Neural cell (in vitro differentiated cells): ENCODE data around the gene RPL28. TPM values are rescaled to one million over a fixed set of nuclear protein-coding genes. Genes with fewer than 3 reads are reported as not detected.

ENCODE experiments used
- H2AFZ ChIP-seq: fragments of 200-600, 300-800 bp; sonication (generic), shearing (Covaris generic); 2 replicates; pipeline ENCODE4 v1.6.0; 2014; ENCODE audit warnings: low read depth, mild to moderate bottlenecking, antibody characterized with exemption, low read length, moderate library complexity
- H3F3A ChIP-seq: fragments of 200-600 bp; shearing (Covaris generic); 2 replicates; pipeline ENCODE4 v1.6.1; 2016; ENCODE audit warnings: mild to moderate bottlenecking, moderate library complexity, mixed read lengths, antibody characterized with exemption, low read length; ENCODE audit not compliant: insufficient read depth, poor library complexity, severe bottlenecking
- H3K27ac ChIP-seq: fragments of 200-600, 300-800 bp; sonication (generic), shearing (Covaris generic); 2 replicates; pipeline ENCODE4 v1.5.1; 2014; ENCODE audit warnings: mild to moderate bottlenecking, low read length, moderate library complexity
- H3K27me3 ChIP-seq: fragments of 300-800, 200-600 bp; sonication (generic), shearing (Covaris generic); 2 replicates; pipeline ENCODE4 v1.6.0; 2014; ENCODE audit warnings: mild to moderate bottlenecking, low read depth, low read length, moderate library complexity; ENCODE audit not compliant: insufficient read depth
- H3K36me3 ChIP-seq: fragments of 300-800, 200-600 bp; sonication (generic), shearing (Covaris generic); 2 replicates; pipeline ENCODE4 v1.5.1; 2014; ENCODE audit warnings: mild to moderate bottlenecking, antibody characterized with exemption, low read length, moderate library complexity; ENCODE audit not compliant: insufficient read depth
- H3K4me2 ChIP-seq: fragments of 300-800, 200-600 bp; sonication (generic), shearing (Covaris generic); 2 replicates; pipeline ENCODE4 v1.6.0; 2014; ENCODE audit warnings: mild to moderate bottlenecking, low read length
- H3K4me3 ChIP-seq: fragments of 300-800, 200-600 bp; sonication (generic), shearing (Covaris generic); 2 replicates; pipeline ENCODE4 v1.5.1; 2014; ENCODE audit warnings: mild to moderate bottlenecking, low read length, moderate library complexity
- H3K79me2 ChIP-seq: fragments of 200-600 bp; shearing (Covaris generic); replicated peaks from 2 replicates; pipeline ENCODE4 v1.6.0; 2014; ENCODE audit warnings: mild to moderate bottlenecking, low read length, moderate library complexity; ENCODE audit not compliant: insufficient read depth
- H3K9ac ChIP-seq: fragments of 300-800, 200-600 bp; sonication (generic), shearing (Covaris generic); 2 replicates; pipeline ENCODE4 v1.6.1; 2016; ENCODE audit warnings: mild to moderate bottlenecking, low read length, mixed read lengths
- H3K9me2 ChIP-seq: fragments of 200-600 bp; shearing (Covaris generic); 2 replicates; pipeline ENCODE4 v1.6.1; 2016; ENCODE audit warnings: mild to moderate bottlenecking, low read length, mixed read lengths; ENCODE audit not compliant: insufficient read depth
- H3K9me3 ChIP-seq: fragments of 200-600, 300-800 bp; sonication (generic), shearing (Covaris generic); 2 replicates; pipeline ENCODE4 v1.6.1; 2016; ENCODE audit warnings: mild to moderate bottlenecking, mixed run types, low read length, moderate library complexity, mixed read lengths
- H4K20me1 ChIP-seq: fragments of 200-600 bp; shearing (Covaris generic); 2 replicates; pipeline ENCODE4 v1.6.1; 2016; ENCODE audit warnings: mild to moderate bottlenecking, mixed run types; ENCODE audit not compliant: insufficient read depth
- CTCF ChIP-seq: fragments of 450-650 bp; IDR thresholded peaks from 2 replicates; pipeline ENCODE4 v1.5.1; 2014; ENCODE audit warnings: antibody characterized with exemption, mild to moderate bottlenecking, moderate library complexity; ENCODE audit not compliant: poor library complexity, severe bottlenecking
- EP300 ChIP-seq: fragments of 450-650 bp; conservative IDR thresholded peaks from 2 replicates; pipeline ENCODE4 v1.6.1; 2014; ENCODE audit warnings: antibody characterized with exemption, mild to moderate bottlenecking, moderate library complexity; ENCODE audit not compliant: poor library complexity, severe bottlenecking
- EZH2 ChIP-seq: fragments of 200-600, 300-800 bp; shearing (Covaris generic), sonication (generic); IDR thresholded peaks from 2 replicates; pipeline ENCODE4 v1.6.1; 2014; ENCODE audit warnings: antibody characterized with exemption, low read length, borderline replicate concordance, mild to moderate bottlenecking; ENCODE audit not compliant: insufficient read depth, poor library complexity, severe bottlenecking
- MXI1 ChIP-seq: fragments of 450-650 bp; conservative IDR thresholded peaks from 2 replicates; pipeline ENCODE4 v1.6.1; 2014; ENCODE audit warnings: antibody characterized with exemption, mild to moderate bottlenecking; ENCODE audit not compliant: poor library complexity, severe bottlenecking
- POLR2AphosphoS5 ChIP-seq: IDR thresholded peaks from 2 replicates; pipeline ENCODE4 v1.6.1; 2012
- RAD21 ChIP-seq: fragments of 450-650 bp; conservative IDR thresholded peaks from 2 replicates; pipeline ENCODE4 v1.6.1; 2014; ENCODE audit warnings: antibody characterized with exemption, mild to moderate bottlenecking, moderate library complexity
- REST ChIP-seq: IDR thresholded peaks from 2 replicates; pipeline ENCODE4 v1.6.1; 2012; ENCODE audit warnings: borderline replicate concordance
- SMC3 ChIP-seq: fragments of 450-650 bp; conservative IDR thresholded peaks from 2 replicates; pipeline ENCODE4 v1.6.1; 2014; ENCODE audit warnings: antibody characterized with exemption, mild to moderate bottlenecking, moderate library complexity; ENCODE audit not compliant: poor library complexity
- TAF1 ChIP-seq: IDR thresholded peaks from 2 replicates; pipeline ENCODE4 v1.6.1; 2012; ENCODE audit warnings: low read depth
- polyA plus RNA-seq: library from polyadenylated mRNA; depleted of rRNA; stranded (reverse); fragments of >200 nt; gene quantifications from 2 replicates; pipeline ENCODE4 v1.2.3, GENCODE V29; 2014

The RPL28 gene
- polyA plus RNA-seq, 1 donor from 2014 or later, result 195 TPM

- H3K36me3 ChIP-seq, result no peaks in the 10 kb centered on the region
- peaks cover 21% of the 10 kb centered on the region for H3K79me2 ChIP-seq
Observed at GRCh38 chr19:55402509-55402908, 16.8 kb downstream of the RPL28 start.

GRCh38 chr19:55405638-55406037, 19.9 kb downstream of the RPL28 start:
- no peak overlapping the region for H3K4me2 ChIP-seq
- peaks cover 21% of the 10 kb centered on the region for H3K79me2 ChIP-seq
- no peak overlapping the region for H3K27ac ChIP-seq
- H3K4me3 ChIP-seq, result peak overlapping the region; percentile 90
- no peak for TF ChIP-seq MXI1
- no peak for TF ChIP-seq RAD21
- TF ChIP-seq CTCF, result no peak
- TF ChIP-seq EZH2, result no peak
- TF ChIP-seq TAF1, result no peak
- no peaks in the 10 kb centered on the region for H3K9me2 ChIP-seq
- H3K36me3 ChIP-seq, result no peaks in the 10 kb centered on the region
- H2AFZ ChIP-seq, result no peak overlapping the region
- H3K27me3 ChIP-seq, result no peaks in the 10 kb centered on the region
- no peaks in the 10 kb centered on the region for H3K9me3 ChIP-seq
- no peaks in the 10 kb centered on the region for H4K20me1 ChIP-seq
- H3K9ac ChIP-seq, result no peak overlapping the region
- H3F3A ChIP-seq, result peaks cover 4% of the 10 kb centered on the region

More at GRCh38 chr19:55402509-55402908, 16.8 kb downstream of the RPL28 start:
- no peaks in the 10 kb centered on the region for H4K20me1 ChIP-seq
- no peak overlapping the region for H3K27ac ChIP-seq
- no peak for TF ChIP-seq RAD21
- TF ChIP-seq SMC3, result no peak
- TF ChIP-seq TAF1, result no peak
- no peak for TF ChIP-seq REST
- TF ChIP-seq CTCF, result no peak
- no peak for TF ChIP-seq POLR2AphosphoS5
- no peak for TF ChIP-seq EP300
- TF ChIP-seq MXI1, result no peak
- TF ChIP-seq EZH2, result no peak
- no peak overlapping the region for H3K4me3 ChIP-seq
- H3K9ac ChIP-seq, result no peak overlapping the region
- no peak overlapping the region for H2AFZ ChIP-seq
- no peaks in the 10 kb centered on the region for H3K9me2 ChIP-seq
- no peaks in the 10 kb centered on the region for H3K9me3 ChIP-seq
- H3K4me2 ChIP-seq, result no peak overlapping the region
- H3K27me3 ChIP-seq, result no peaks in the 10 kb centered on the region
- H3F3A ChIP-seq, result no peaks in the 10 kb centered on the region
